ENCODE data around the gene CENPP.

CENPP gene

DNA sequence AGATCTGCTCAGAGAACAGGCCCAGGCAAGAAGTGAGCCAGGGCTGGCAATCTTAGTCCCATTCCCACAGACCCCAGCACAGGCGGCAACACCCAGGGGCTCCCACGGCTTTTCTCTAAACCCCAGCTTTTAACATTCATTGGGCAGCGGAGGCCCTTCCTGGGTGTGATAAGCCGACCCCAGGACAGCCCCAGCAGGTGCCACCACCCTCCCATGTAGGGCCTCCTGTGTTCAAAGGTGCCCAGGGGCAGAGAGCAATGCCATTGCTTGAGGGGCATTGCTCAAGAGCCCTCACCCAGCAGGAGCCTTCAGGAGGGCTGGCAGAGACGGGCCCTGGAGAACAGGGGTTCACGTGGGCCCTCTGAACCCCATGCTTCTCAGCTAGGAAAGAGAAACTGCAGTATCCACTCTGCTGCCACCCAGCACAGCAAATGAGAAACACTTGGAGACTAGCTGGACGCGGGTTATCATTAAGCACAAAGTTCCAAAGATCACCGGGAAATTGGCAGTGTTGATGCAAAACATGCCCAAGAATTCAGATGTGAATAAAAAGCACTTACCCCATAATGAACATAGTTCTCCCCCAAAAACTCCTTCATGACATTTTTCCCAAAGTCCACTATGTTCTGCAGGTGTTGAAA lies 330.3 kb downstream of the CENPP start:
- peaks cover 14% of the 10 kb centered on the region; the same call in 1 of the 2 replicates for H3K36me3 ChIP-seq (ENCODE audit: insufficient read depth, low read length)
- peaks cover 55% of the 10 kb centered on the region for H3K79me2 ChIP-seq (ENCODE audit: control insufficient read depth, insufficient read depth, low read length, unreplicated experiment)
- H3K4me1 ChIP-seq (ENCODE audit: control insufficient read depth, insufficient read depth, low read length, unreplicated experiment): peaks cover 14% of the 10 kb centered on the region
- H3K27ac ChIP-seq (ENCODE audit: low read depth, low read length): no peak overlapping the region
- no peaks in the 10 kb centered on the region for H3K27me3 ChIP-seq (ENCODE audit: insufficient read depth, low read length)
- H2AFZ ChIP-seq (ENCODE audit: low read length, unreplicated experiment): no peak overlapping the region
- no peak overlapping the region for H3K4me3 ChIP-seq (ENCODE audit: low read depth, low read length)

- no peak overlapping the region for H3K4me3 ChIP-seq (ENCODE audit: low read depth, low read length)
- no peaks in the 10 kb centered on the region for H3K27me3 ChIP-seq (ENCODE audit: insufficient read depth, low read length)
- peaks cover 16% of the 10 kb centered on the region for H3K4me1 ChIP-seq (ENCODE audit: control insufficient read depth, insufficient read depth, low read length, unreplicated experiment)
- no peak overlapping the region for H3K27ac ChIP-seq (ENCODE audit: low read depth, low read length)
- peaks cover 60% of the 10 kb centered on the region for H3K79me2 ChIP-seq (ENCODE audit: control insufficient read depth, insufficient read depth, low read length, unreplicated experiment)
- peaks cover 12% of the 10 kb centered on the region; the same call in 1 of the 2 replicates for H3K36me3 ChIP-seq (ENCODE audit: insufficient read depth, low read length)
- no peak overlapping the region for H2AFZ ChIP-seq (ENCODE audit: low read length, unreplicated experiment)
Measured at GRCh38 chr9:92656537-92656925, 330.8 kb downstream of the CENPP start.

GRCh38 chr9:92657296-92658094 lies 331.7 kb downstream of the CENPP start:
- Histone ChIP-seq H3K27me3 (ENCODE audit: insufficient read depth, low read length) (no peaks in the 10 kb centered on the region), H2AFZ (ENCODE audit: low read length, unreplicated experiment) (no peak overlapping the region), H3K4me1 (ENCODE audit: control insufficient read depth, insufficient read depth, low read length, unreplicated experiment) (peaks cover 20% of the 10 kb centered on the region), H3K4me3 (ENCODE audit: low read depth, low read length) (no peak overlapping the region), H3K27ac (ENCODE audit: low read depth, low read length) (no peak overlapping the region), H3K79me2 (ENCODE audit: control insufficient read depth, insufficient read depth, low read length, unreplicated experiment) (peaks cover 70% of the 10 kb centered on the region), H3K36me3 (ENCODE audit: insufficient read depth, low read length) (peaks cover 12% of the 10 kb centered on the region; the same call in 1 of the 2 replicates)

- H3K27ac ChIP-seq (ENCODE audit: low read depth, low read length): no peak overlapping the region
- H2AFZ ChIP-seq (ENCODE audit: low read length, unreplicated experiment): no peak overlapping the region
- H3K79me2 ChIP-seq (ENCODE audit: control insufficient read depth, insufficient read depth, low read length, unreplicated experiment): peaks cover 75% of the 10 kb centered on the region
- H3K4me1 ChIP-seq (ENCODE audit: control insufficient read depth, insufficient read depth, low read length, unreplicated experiment): peaks cover 20% of the 10 kb centered on the region
- H3K36me3 ChIP-seq (ENCODE audit: insufficient read depth, low read length): peaks cover 12% of the 10 kb centered on the region; the same call in 1 of the 2 replicates
- H3K4me3 ChIP-seq (ENCODE audit: low read depth, low read length): no peak overlapping the region
- H3K27me3 ChIP-seq (ENCODE audit: insufficient read depth, low read length): no peaks in the 10 kb centered on the region
Measured at GRCh38 chr9:92658176-92658575, 332.4 kb downstream of the CENPP start.

- Histone ChIP-seq H3K4me1 (ENCODE audit: control insufficient read depth, insufficient read depth, low read length, unreplicated experiment) (peaks cover 20% of the 10 kb centered on the region), H3K36me3 (ENCODE audit: insufficient read depth, low read length) (peaks cover 12% of the 10 kb centered on the region; the same call in 1 of the 2 replicates), H3K79me2 (ENCODE audit: control insufficient read depth, insufficient read depth, low read length, unreplicated experiment) (peaks cover 77% of the 10 kb centered on the region)
Measured at GRCh38 chr9:92658611-92659010, 332.9 kb downstream of the CENPP start.

GRCh38 chr9:92659601-92660000 lies 333.8 kb downstream of the CENPP start:
- H3K27me3 ChIP-seq (ENCODE audit: insufficient read depth, low read length): no peaks in the 10 kb centered on the region
- peaks cover 12% of the 10 kb centered on the region; the same call in 1 of the 2 replicates for H3K36me3 ChIP-seq (ENCODE audit: insufficient read depth, low read length)
- no peak overlapping the region for H3K27ac ChIP-seq (ENCODE audit: low read depth, low read length)
- H3K4me1 ChIP-seq (ENCODE audit: control insufficient read depth, insufficient read depth, low read length, unreplicated experiment): peaks cover 20% of the 10 kb centered on the region
- no peak overlapping the region for H2AFZ ChIP-seq (ENCODE audit: low read length, unreplicated experiment)
- H3K79me2 ChIP-seq (ENCODE audit: control insufficient read depth, insufficient read depth, low read length, unreplicated experiment): peaks cover 79% of the 10 kb centered on the region
- H3K4me3 ChIP-seq (ENCODE audit: low read depth, low read length): no peak overlapping the region

More at GRCh38 chr9:92658611-92659010, 332.9 kb downstream of the CENPP start:
- no peak overlapping the region for H3K27ac ChIP-seq (ENCODE audit: low read depth, low read length)
- H3K4me3 ChIP-seq (ENCODE audit: low read depth, low read length): no peak overlapping the region
- H2AFZ ChIP-seq (ENCODE audit: low read length, unreplicated experiment): no peak overlapping the region
- H3K27me3 ChIP-seq (ENCODE audit: insufficient read depth, low read length): no peaks in the 10 kb centered on the region

GRCh38 chr9:92660266-92660665 lies 334.5 kb downstream of the CENPP start:
- Histone ChIP-seq H3K79me2 (ENCODE audit: control insufficient read depth, insufficient read depth, low read length, unreplicated experiment) (peaks cover 80% of the 10 kb centered on the region), H3K4me3 (ENCODE audit: low read depth, low read length) (no peak overlapping the region), H3K36me3 (ENCODE audit: insufficient read depth, low read length) (peaks cover 12% of the 10 kb centered on the region; the same call in 1 of the 2 replicates), H3K4me1 (ENCODE audit: control insufficient read depth, insufficient read depth, low read length, unreplicated experiment) (peaks cover 17% of the 10 kb centered on the region), H2AFZ (ENCODE audit: low read length, unreplicated experiment) (no peak overlapping the region), H3K27ac (ENCODE audit: low read depth, low read length) (no peak overlapping the region), H3K27me3 (ENCODE audit: insufficient read depth, low read length) (no peaks in the 10 kb centered on the region)

DNA sequence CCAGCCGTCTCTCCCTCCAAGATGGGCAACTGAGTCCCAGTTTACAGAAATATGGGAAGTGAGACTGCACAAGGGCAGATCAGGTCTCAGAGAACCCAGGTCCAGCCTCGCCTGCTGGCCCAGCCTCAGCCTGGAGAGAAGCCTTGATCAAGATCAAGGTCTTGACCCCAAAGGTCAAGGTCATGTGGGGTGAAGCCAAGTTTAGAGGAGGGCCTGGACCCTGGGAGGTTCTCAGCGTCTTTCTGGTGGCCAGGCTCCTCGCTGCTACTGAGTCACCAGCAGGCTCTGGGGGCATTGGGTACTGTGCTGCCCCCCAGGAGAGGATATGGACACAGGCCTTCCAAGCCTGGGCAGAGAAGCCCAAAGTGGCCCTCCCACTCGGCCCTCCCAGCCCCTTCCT lies 335.4 kb downstream of the CENPP start:
- Histone ChIP-seq H2AFZ (ENCODE audit: low read length, unreplicated experiment) (no peak overlapping the region), H3K27me3 (ENCODE audit: insufficient read depth, low read length) (no peaks in the 10 kb centered on the region), H3K36me3 (ENCODE audit: insufficient read depth, low read length) (peaks cover 9% of the 10 kb centered on the region; the same call in 1 of the 2 replicates), H3K79me2 (ENCODE audit: control insufficient read depth, insufficient read depth, low read length, unreplicated experiment) (peaks cover 81% of the 10 kb centered on the region), H3K4me1 (ENCODE audit: control insufficient read depth, insufficient read depth, low read length, unreplicated experiment) (peaks cover 17% of the 10 kb centered on the region), H3K27ac (ENCODE audit: low read depth, low read length) (no peak overlapping the region), H3K4me3 (ENCODE audit: low read depth, low read length) (no peak overlapping the region)

DNA sequence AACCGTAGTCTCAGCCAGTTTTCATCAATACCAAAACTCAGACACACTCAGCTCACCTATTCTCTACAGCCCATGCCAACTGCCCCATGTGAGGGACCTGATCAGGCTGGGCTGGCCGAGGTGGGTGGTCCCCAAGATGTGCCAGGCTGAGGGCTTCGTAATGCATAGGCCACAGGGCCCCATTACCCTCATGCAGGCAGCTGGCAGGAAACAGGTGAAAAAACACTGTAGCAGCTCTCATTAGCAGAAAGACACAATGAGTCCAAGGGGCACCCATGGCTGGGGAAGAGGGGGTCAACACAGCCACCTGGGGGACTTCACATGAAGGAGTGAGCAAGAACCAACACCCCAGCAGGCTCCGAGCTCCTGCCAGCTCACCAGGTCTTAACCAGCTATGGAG lies 336.0 kb downstream of the CENPP start:
- H3K4me1 ChIP-seq (ENCODE audit: control insufficient read depth, insufficient read depth, low read length, unreplicated experiment): peaks cover 17% of the 10 kb centered on the region
- H3K79me2 ChIP-seq (ENCODE audit: control insufficient read depth, insufficient read depth, low read length, unreplicated experiment): peaks cover 83% of the 10 kb centered on the region
- peaks cover 9% of the 10 kb centered on the region; the same call in 1 of the 2 replicates for H3K36me3 ChIP-seq (ENCODE audit: insufficient read depth, low read length)
- H2AFZ ChIP-seq (ENCODE audit: low read length, unreplicated experiment): no peak overlapping the region
- H3K4me3 ChIP-seq (ENCODE audit: low read depth, low read length): no peak overlapping the region
- H3K27ac ChIP-seq (ENCODE audit: low read depth, low read length): no peak overlapping the region
- no peaks in the 10 kb centered on the region for H3K27me3 ChIP-seq (ENCODE audit: insufficient read depth, low read length)

GRCh38 chr9:92663126-92663525 lies 337.4 kb downstream of the CENPP start:
- H3K4me1 ChIP-seq (ENCODE audit: control insufficient read depth, insufficient read depth, low read length, unreplicated experiment): peaks cover 8% of the 10 kb centered on the region
- peaks cover 7% of the 10 kb centered on the region; the same call in 1 of the 2 replicates for H3K36me3 ChIP-seq (ENCODE audit: insufficient read depth, low read length)
- H3K79me2 ChIP-seq (ENCODE audit: control insufficient read depth, insufficient read depth, low read length, unreplicated experiment): peaks cover 90% of the 10 kb centered on the region
- no peak overlapping the region for H2AFZ ChIP-seq (ENCODE audit: low read length, unreplicated experiment)
- no peaks in the 10 kb centered on the region for H3K27me3 ChIP-seq (ENCODE audit: insufficient read depth, low read length)
- no peak overlapping the region for H3K4me3 ChIP-seq (ENCODE audit: low read depth, low read length)
- H3K27ac ChIP-seq (ENCODE audit: low read depth, low read length): no peak overlapping the region
